Tibial nerve (tissue), 4 donors: ENCODE data around the gene KAT6B. TPM values are rescaled to one million over a fixed set of nuclear protein-coding genes. Genes with fewer than 3 reads are reported as not detected.

Experiments used
- DNase-seq, 2 donors: peaks; one replicate each; pipeline ENCODE4 v3.0.0-alpha.2; 2019; ENCODE audit warnings: low spot score in 2 of 2
- H3K27ac ChIP-seq, 4 donors: fragments of 200-600 bp; sonication (generic) in 3 of 4; one replicate each; pipeline ENCODE4 v1.5.1; 2017 to 2019; ENCODE audit warnings: mild to moderate bottlenecking in 1 of 4
- H3K27me3 ChIP-seq, 2 donors: fragments of 200-600 bp; sonication (generic) in 1 of 2; one replicate each; pipeline versions ENCODE4 v1.5.1 to v1.6.0; 2017 to 2019
- H3K36me3 ChIP-seq, 3 donors: fragments of 200-600 bp; sonication (generic); one replicate each; pipeline ENCODE4 v1.5.1; 2018 to 2019
- H3K4me1 ChIP-seq, 4 donors: fragments of 200-600 bp; sonication (generic) in 3 of 4; one replicate each; pipeline ENCODE4 v1.5.1; 2017 to 2019
- H3K4me3 ChIP-seq, 4 donors: fragments of 200-600 bp; sonication (generic) in 3 of 4; one replicate each; pipeline ENCODE4 v1.5.1; 2017 to 2019; ENCODE audit warnings: mild to moderate bottlenecking in 1 of 4, moderate library complexity in 1 of 4
- H3K9me3 ChIP-seq, 4 donors: fragments of 200-600 bp; sonication (generic) in 3 of 4; one replicate each; pipeline ENCODE4 v1.5.1; 2017 to 2019
- EP300 ChIP-seq, 2 donors: sonication (generic); formaldehyde crosslinking; IDR thresholded peaks; one replicate each; pipeline ENCODE4 v1.6.1; 2017; ENCODE audit warnings: antibody characterized with exemption in 2 of 2, mild to moderate bottlenecking in 1 of 2
- POLR2A ChIP-seq, 2 donors: fragments of 450-650 bp; IDR thresholded peaks; one replicate each; pipeline ENCODE4 v1.6.1; 2017; ENCODE audit warnings: antibody characterized with exemption in 2 of 2, mild to moderate bottlenecking in 2 of 2, moderate library complexity in 2 of 2
- WGBS, 2 donors: methylation state at CpG; one replicate each; pipeline ENCODE4 v1.1.5; 2018; 5-methylcytosine and 5-hydroxymethylcytosine counted together
- total RNA-seq, 4 donors: library from RNA; depleted of rRNA; stranded (reverse); fragments of >200 nt; gene quantifications; one replicate each; pipeline ENCODE4 v1.1.0, GENCODE V29; 2016
- TF ChIP-seq, protein P1 (sequence below), 5 experiments: fragments of 200-600 bp in 3 of 5; fragments of 450-650 bp in 2 of 5; sonication (generic) in 3 of 5; IDR thresholded peaks; one replicate each; pipeline ENCODE4 v1.5.1; 2016 to 2019; ENCODE audit warnings: antibody characterized with exemption in 5 of 5, mild to moderate bottlenecking in 3 of 5, moderate library complexity in 2 of 5

KAT6B gene
- total RNA-seq, 4 donors from 2014 or later, result 42.3 to 59.7 (median 45.6) TPM

DNA sequence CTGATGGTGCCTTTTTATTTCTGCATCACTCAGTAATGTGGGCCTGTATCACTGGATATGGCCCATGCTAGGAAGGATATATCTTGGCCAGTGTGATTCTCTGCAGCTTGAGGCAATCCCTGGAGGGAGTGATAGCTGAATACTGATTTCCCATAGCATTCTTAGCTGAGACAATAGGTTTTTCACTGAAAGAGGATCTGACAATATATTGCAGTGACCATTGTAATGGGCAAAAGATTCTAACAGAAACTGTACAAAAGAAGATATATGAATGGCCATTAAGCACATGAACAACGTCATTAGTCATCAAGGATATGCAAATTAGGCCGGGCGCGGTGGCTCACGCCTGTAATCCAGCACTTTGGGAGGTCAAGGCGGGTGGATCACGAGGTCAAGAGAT is 117.8 kb downstream of the KAT6B start:
- no peak for DNase-seq
- H3K27ac ChIP-seq, result no peak overlapping the region
- peaks cover 0 to 44% (median 0%) of the 10 kb centered on the region in 4 donors for H3K4me1 ChIP-seq
- no peaks in the 10 kb centered on the region for H3K36me3 ChIP-seq
- no peak for TF ChIP-seq EP300 (IDR thresholded peaks at IDR 0.05)
- TF ChIP-seq, protein P1, sequence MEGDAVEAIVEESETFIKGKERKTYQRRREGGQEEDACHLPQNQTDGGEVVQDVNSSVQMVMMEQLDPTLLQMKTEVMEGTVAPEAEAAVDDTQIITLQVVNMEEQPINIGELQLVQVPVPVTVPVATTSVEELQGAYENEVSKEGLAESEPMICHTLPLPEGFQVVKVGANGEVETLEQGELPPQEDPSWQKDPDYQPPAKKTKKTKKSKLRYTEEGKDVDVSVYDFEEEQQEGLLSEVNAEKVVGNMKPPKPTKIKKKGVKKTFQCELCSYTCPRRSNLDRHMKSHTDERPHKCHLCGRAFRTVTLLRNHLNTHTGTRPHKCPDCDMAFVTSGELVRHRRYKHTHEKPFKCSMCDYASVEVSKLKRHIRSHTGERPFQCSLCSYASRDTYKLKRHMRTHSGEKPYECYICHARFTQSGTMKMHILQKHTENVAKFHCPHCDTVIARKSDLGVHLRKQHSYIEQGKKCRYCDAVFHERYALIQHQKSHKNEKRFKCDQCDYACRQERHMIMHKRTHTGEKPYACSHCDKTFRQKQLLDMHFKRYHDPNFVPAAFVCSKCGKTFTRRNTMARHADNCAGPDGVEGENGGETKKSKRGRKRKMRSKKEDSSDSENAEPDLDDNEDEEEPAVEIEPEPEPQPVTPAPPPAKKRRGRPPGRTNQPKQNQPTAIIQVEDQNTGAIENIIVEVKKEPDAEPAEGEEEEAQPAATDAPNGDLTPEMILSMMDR (IDR thresholded peaks at IDR 0.05), result no peak
- TF ChIP-seq POLR2A (IDR thresholded peaks at IDR 0.05), result no peak
- H3K9me3 ChIP-seq, result no peaks in the 10 kb centered on the region
- WGBS, 2 donors, result 97 to 98% methylated on average over 7 of the region's 7 CpGs
- no peaks in the 10 kb centered on the region for H3K27me3 ChIP-seq
- H3K4me3 ChIP-seq, result no peak overlapping the region

DNA sequence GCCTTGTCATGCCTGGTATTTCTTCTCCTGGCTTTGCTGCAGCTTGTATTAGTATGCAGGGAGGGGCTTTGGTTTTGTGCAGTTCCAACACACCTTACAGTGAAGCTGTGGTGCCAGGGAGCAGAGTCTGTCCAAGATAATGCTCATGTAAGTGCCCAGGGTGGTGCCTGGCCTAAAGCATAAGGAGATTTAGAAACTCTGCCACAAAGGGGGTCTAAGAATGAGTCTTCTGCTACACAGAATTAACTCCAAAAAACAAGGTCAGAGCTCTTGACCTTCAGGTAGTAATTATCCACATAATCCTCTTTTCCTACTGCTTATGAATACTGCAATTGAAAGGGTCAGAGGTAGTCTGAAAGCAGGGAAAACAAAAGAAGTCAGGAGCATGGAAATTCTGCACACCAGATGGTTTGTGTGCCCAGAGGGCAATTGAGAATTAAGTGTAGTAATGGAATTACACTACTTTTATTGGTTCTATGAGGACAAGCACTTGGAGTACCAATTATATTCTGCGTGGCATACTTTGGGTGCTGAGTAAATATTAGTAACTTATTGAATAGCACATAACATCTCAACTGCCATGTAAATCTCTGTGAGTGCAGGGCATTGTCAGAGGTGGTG is 121.5 kb downstream of the KAT6B start:
- Histone ChIP-seq H3K9me3 (no peaks in the 10 kb centered on the region), H3K4me1 (peaks cover 0 to 35% (median 0%) of the 10 kb centered on the region in 4 donors), H3K27ac (no peak overlapping the region), H3K4me3 (no peak overlapping the region), H3K27me3 (no peaks in the 10 kb centered on the region), H3K36me3 (no peaks in the 10 kb centered on the region)
- DNase-seq, result no peak
- 65 to 78% methylated on average over 1 of the region's 1 CpG for WGBS, 2 donors
- TF ChIP-seq POLR2A (IDR thresholded peaks at IDR 0.05) (no peak), EP300 (IDR thresholded peaks at IDR 0.05) (no peak)
- TF ChIP-seq, protein P1 (IDR thresholded peaks at IDR 0.05), result no peak

DNA sequence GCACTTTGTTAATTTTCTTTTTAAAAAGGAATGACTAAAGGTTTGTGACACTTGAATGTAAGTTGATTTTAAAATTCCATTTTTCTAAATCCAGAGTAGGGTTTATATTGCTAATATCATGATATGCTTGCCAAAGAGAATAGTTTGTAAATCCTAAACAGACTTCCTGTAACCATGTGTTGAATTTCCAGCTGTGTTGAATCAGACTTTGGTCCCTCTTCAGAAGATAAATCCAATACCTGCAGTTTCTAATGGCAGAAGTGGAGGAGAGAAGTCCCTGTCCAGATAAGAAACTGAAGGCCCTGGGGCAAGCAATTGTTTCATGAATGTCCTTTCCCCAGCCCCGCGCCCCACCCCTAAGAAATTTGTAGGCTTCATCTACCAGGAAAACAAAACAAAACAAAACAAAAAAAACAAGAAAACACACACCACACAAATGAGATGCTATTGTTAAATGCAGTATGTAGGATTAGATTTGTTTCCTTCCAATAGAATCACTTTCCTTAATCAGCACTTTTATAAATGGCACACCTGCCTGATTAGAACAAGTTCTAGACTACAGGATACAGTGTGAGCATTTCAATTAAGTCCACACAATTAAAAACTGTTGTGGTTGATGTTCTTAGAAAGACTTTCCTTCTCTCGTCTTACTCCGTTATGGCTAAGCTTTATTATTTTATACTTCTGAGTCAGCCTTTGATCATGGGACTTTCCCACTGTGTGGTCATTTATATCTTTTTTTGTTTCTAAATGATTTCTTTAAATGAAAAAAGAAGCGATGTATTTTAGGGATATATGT is 122.8 kb downstream of the KAT6B start:
- no peak for TF ChIP-seq POLR2A (IDR thresholded peaks at IDR 0.05)
- TF ChIP-seq, protein P1 (IDR thresholded peaks at IDR 0.05), result no peak
- no peak for TF ChIP-seq EP300 (IDR thresholded peaks at IDR 0.05)
- Histone ChIP-seq H3K27me3 (no peaks in the 10 kb centered on the region), H3K4me1 (peaks cover 0 to 43% (median 0%) of the 10 kb centered on the region in 4 donors), H3K27ac (no peak overlapping the region), H3K4me3 (no peak overlapping the region), H3K9me3 (no peaks in the 10 kb centered on the region), H3K36me3 (no peaks in the 10 kb centered on the region)
- DNase-seq, result no peak
- WGBS, 2 donors, result 69 to 80% methylated on average over 5 of the region's 5 CpGs

DNA sequence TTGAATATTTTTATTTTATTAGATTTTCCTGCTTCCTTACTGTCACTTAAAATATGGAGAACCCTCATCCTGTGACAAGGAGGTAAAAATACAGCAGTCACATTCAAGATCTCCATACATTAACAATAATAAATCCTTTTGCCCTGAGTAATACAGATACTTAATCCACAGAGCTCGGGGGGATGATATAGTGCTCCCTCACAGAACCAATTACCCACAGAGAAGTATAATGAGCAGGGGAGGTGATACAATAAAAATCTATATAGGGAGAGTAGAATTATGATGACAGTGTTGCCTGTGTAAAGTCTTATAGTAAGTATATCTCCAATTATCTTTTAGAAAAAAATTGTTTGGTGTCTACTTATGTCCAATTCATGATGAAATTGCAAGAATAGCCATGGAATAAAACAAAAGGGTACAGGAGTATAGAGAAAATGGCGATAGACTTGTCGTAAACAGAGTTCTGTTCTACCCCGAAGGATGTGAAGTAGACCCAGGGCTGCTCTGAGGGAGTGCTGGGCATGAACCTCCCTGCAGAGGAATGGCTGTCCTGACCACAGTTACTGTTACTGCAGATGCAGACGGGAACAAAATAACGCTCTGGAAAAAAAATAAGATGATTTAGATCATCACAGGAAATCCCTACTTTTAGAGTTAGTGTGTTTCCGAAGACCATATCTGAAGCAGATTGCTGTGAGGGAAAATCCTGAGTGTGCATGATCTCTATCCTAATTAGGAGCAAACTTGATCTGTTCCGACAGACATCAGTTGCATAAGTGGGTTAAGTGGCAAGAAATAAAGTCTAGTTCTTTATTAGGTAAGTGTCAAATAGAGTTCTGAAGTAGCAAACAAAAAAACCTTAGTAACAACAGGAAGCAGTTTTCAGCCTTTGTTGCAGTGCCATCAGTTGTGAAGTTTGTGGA is 123.7 kb downstream of the KAT6B start:
- WGBS, 2 donors, result 81 to 87% methylated on average over 8 of the region's 8 CpGs
- H3K9me3 ChIP-seq, result no peaks in the 10 kb centered on the region
- no peaks in the 10 kb centered on the region for H3K27me3 ChIP-seq
- TF ChIP-seq, protein P1 (IDR thresholded peaks at IDR 0.05), result no peak
- no peak for TF ChIP-seq EP300 (IDR thresholded peaks at IDR 0.05)
- no peak for TF ChIP-seq POLR2A (IDR thresholded peaks at IDR 0.05)
- no peak overlapping the region for H3K27ac ChIP-seq
- H3K4me1 ChIP-seq, result peaks cover 0 to 43% (median 0%) of the 10 kb centered on the region in 4 donors
- no peak overlapping the region for H3K4me3 ChIP-seq
- no peak for DNase-seq
- no peaks in the 10 kb centered on the region for H3K36me3 ChIP-seq
